Liver (tissue), 9 donors: ENCODE data around the gene BRIP1. TPM values are rescaled to one million over a fixed set of nuclear protein-coding genes. Genes with fewer than 3 reads are reported as not detected.
"Not testable (repeated sequence)": the region's sequence is repeated elsewhere in the genome, so short reads cannot be mapped to it uniquely, and the experiment has no call there.

Source experiments
- DNase-seq: peaks from one replicate; pipeline ENCODE4 v3.0.0-alpha.2; 2017; ENCODE audit warnings: low spot score
- H3K27ac ChIP-seq, 2 donors: one replicate each; pipeline ENCODE4 v1.7.0; 2013; ENCODE audit warnings: inconsistent platforms in 2 of 2, low read length in 2 of 2, control low read depth in 1 of 2, low read depth in 1 of 2, mild to moderate bottlenecking in 1 of 2
- H3K27me3 ChIP-seq, 4 donors: one replicate each; pipeline versions ENCODE4 v1.6.1 to v1.7.0; 2013; ENCODE audit warnings: low read length in 3 of 4, inconsistent platforms in 1 of 4, mild to moderate bottlenecking in 1 of 4, moderate library complexity in 1 of 4; ENCODE audit not compliant: control insufficient read depth in 4 of 4, insufficient read depth in 4 of 4
- H3K36me3 ChIP-seq, 4 donors: one replicate each; pipeline versions ENCODE4 v1.6.1 to v1.7.0; 2013; ENCODE audit warnings: low read length in 3 of 4, mild to moderate bottlenecking in 3 of 4, low read depth in 1 of 4, moderate library complexity in 1 of 4; ENCODE audit not compliant: control insufficient read depth in 4 of 4, insufficient read depth in 3 of 4
- H3K4me1 ChIP-seq, 4 donors: one replicate each; pipeline versions ENCODE4 v1.6.1 to v1.7.0; 2013; ENCODE audit warnings: low read length in 3 of 4, mild to moderate bottlenecking in 3 of 4, moderate library complexity in 1 of 4; ENCODE audit not compliant: control insufficient read depth in 4 of 4, insufficient read depth in 4 of 4
- H3K4me3 ChIP-seq, 3 donors: one replicate each; pipeline versions ENCODE4 v1.6.1 to v1.7.0; 2013; ENCODE audit warnings: low read length in 3 of 3, control low read depth in 1 of 3, low read depth in 1 of 3, mild to moderate bottlenecking in 1 of 3
- H3K9ac ChIP-seq, 2 donors: one replicate each; pipeline ENCODE4 v1.7.0; 2013; ENCODE audit warnings: low read length in 2 of 2, mild to moderate bottlenecking in 2 of 2, moderate library complexity in 2 of 2, control low read depth in 1 of 2, low read depth in 1 of 2
- H3K9me3 ChIP-seq, 4 donors: one replicate each; pipeline versions ENCODE4 v1.6.1 to v1.7.0; 2013; ENCODE audit warnings: low read length in 3 of 4; ENCODE audit not compliant: control insufficient read depth in 4 of 4
- ATF3 ChIP-seq: IDR thresholded peaks from 2 replicates; pipeline ENCODE4 v1.6.1; 2016; ENCODE audit warnings: antibody characterized with exemption
- CTCF ChIP-seq: fragments of 150-350 bp; IDR thresholded peaks from 2 replicates; pipeline ENCODE4 v1.5.1; 2017; ENCODE audit warnings: improper control_type of control experiment, low read depth, low read length; ENCODE audit not compliant: missing input control
- EGR1 ChIP-seq, 2 donors: IDR thresholded peaks; 2 replicates each; pipeline ENCODE4 v1.6.1; 2016 to 2018; ENCODE audit warnings: antibody characterized with exemption in 2 of 2, low read depth in 2 of 2
- FOXA1 ChIP-seq: IDR thresholded peaks from 2 replicates; pipeline ENCODE4 v1.6.1; 2016; ENCODE audit warnings: antibody characterized with exemption
- FOXA2 ChIP-seq: IDR thresholded peaks from 2 replicates; pipeline ENCODE4 v1.6.1; 2016; ENCODE audit warnings: antibody characterized with exemption
- GABPA ChIP-seq, 2 donors: IDR thresholded peaks in 1 of 2; conservative IDR thresholded peaks in 1 of 2; 2 replicates each; pipeline ENCODE4 v1.6.1; 2016; ENCODE audit warnings: antibody characterized with exemption in 2 of 2, mild to moderate bottlenecking in 1 of 2, moderate library complexity in 1 of 2
- HNF4A ChIP-seq, 2 donors: conservative IDR thresholded peaks; 2 replicates each; pipeline ENCODE4 v1.6.1; 2016; ENCODE audit warnings: antibody characterized with exemption in 2 of 2, mild to moderate bottlenecking in 2 of 2
- HNF4G ChIP-seq: IDR thresholded peaks from 2 replicates; pipeline ENCODE4 v1.6.1; 2016; ENCODE audit warnings: antibody characterized with exemption
- JUND ChIP-seq, 2 donors: IDR thresholded peaks; 2 replicates each; pipeline ENCODE4 v1.6.1; 2016; ENCODE audit warnings: antibody characterized with exemption in 2 of 2
- MAX ChIP-seq: IDR thresholded peaks from 2 replicates; pipeline ENCODE4 v1.6.1; 2016; ENCODE audit warnings: antibody characterized with exemption
- NR2F2 ChIP-seq: IDR thresholded peaks from 2 replicates; pipeline ENCODE4 v1.6.1; 2016; ENCODE audit warnings: antibody characterized with exemption
- RAD21 ChIP-seq, 2 donors: IDR thresholded peaks; 2 replicates each; pipeline ENCODE4 v1.6.1; 2016; ENCODE audit warnings: antibody characterized with exemption in 2 of 2, mild to moderate bottlenecking in 2 of 2
- RXRA ChIP-seq, 2 donors: IDR thresholded peaks; 2 replicates each; pipeline ENCODE4 v1.6.1; 2017 to 2018; ENCODE audit warnings: antibody characterized with exemption in 2 of 2, mild to moderate bottlenecking in 1 of 2
- SP1 ChIP-seq: IDR thresholded peaks from 2 replicates; pipeline ENCODE4 v1.6.1; 2018; ENCODE audit warnings: antibody characterized with exemption, mild to moderate bottlenecking
- TAF1 ChIP-seq: conservative IDR thresholded peaks from 2 replicates; pipeline ENCODE4 v1.6.1; 2016; ENCODE audit warnings: antibody characterized with exemption, mild to moderate bottlenecking
- YY1 ChIP-seq: IDR thresholded peaks from 2 replicates; pipeline ENCODE4 v1.6.1; 2016; ENCODE audit warnings: antibody characterized with exemption, mild to moderate bottlenecking
- ZBTB33 ChIP-seq: IDR thresholded peaks from 2 replicates; pipeline ENCODE4 v1.6.1; 2016; ENCODE audit warnings: antibody characterized with exemption
- WGBS: extraction: QIAGEN DNeasy Blood & Tissue Kit; methylation state at CpG from one replicate; pipeline ENCODE4 v1.1.7; 2013; 5-methylcytosine and 5-hydroxymethylcytosine counted together
- polyA plus RNA-seq, 2 donors: library from polyadenylated mRNA; stranded (reverse) in 1 of 2; unstranded in 1 of 2; fragments of 200-250 nt in 1 of 2; fragments of >200 nt in 1 of 2; fragmentation: Nextera tagmentation in 1 of 2; extraction: Ambion mirVana in 1 of 2; gene quantifications; one replicate each; pipeline versions ENCODE4 v1.2.1 to v1.2.3, GENCODE V29; 2013 to 2015
- total RNA-seq, 2 donors: library from RNA; depleted of rRNA; stranded (reverse); fragments of >200 nt; gene quantifications; one replicate each; pipeline ENCODE4 v1.2.3, GENCODE V29; 2014
- donor health status: healthy.
- donor health status: healthy.
- donor health status: healthy.
- donor health status: healthy.
- donor health status: healthy.

Gene BRIP1
- total and polyA plus RNA-seq, 4 donors, result 0.24 to 10.3 (median 0.90) TPM

GRCh38 chr17:61862105-61862574 lies 1.2 kb downstream of the BRIP1 start:
- H3K4me3 ChIP-seq, result peak overlapping the region in 1 of 3 donors; percentile 84
- H3K27ac ChIP-seq, result no peak overlapping the region
- H3K27me3 ChIP-seq, result no peaks in the 10 kb centered on the region
- H3K4me1 ChIP-seq, result peaks cover 0 to 19% (median 10%) of the 10 kb centered on the region in 4 donors
- H3K9me3 ChIP-seq, result no peaks in the 10 kb centered on the region
- no peak for TF ChIP-seq JUND (IDR thresholded peaks at IDR 0.05)
- no peak for TF ChIP-seq EGR1 (IDR thresholded peaks at IDR 0.05; ENCODE audit: low read depth in 2 of 2)
- TF ChIP-seq NR2F2, result no peak
- TF ChIP-seq HNF4G, result no peak
- TF ChIP-seq FOXA1, result no peak
- TF ChIP-seq CTCF, result no peak
- no peak for TF ChIP-seq MAX
- no peak for TF ChIP-seq FOXA2
- H3K9ac ChIP-seq, result peak overlapping the region in 1 of 2 donors; percentile 38
- peaks cover 0 to 4% (median 0%) of the 10 kb centered on the region in 4 donors for H3K36me3 ChIP-seq
- DNase-seq, result no peak
- 32% methylated on average over 1 of the region's 1 CpG for WGBS

GRCh38 chr17:61860397-61860796 lies 2.9 kb downstream of the BRIP1 start:
- 96% methylated on average over 10 of the region's 10 CpGs for WGBS
- H3K9ac ChIP-seq, DNase-seq, H3K27ac ChIP-seq, H3K36me3 ChIP-seq, H3K9me3 ChIP-seq, H3K4me3 ChIP-seq, H3K27me3 ChIP-seq: not testable (repeated sequence)
- H3K4me1 ChIP-seq, result peaks cover 0 to 19% (median 10%) of the 10 kb centered on the region in 4 donors

GRCh38 chr17:61856035-61856434 lies 7.3 kb downstream of the BRIP1 start:
- WGBS, result 96% methylated on average over 1 of the region's 1 CpG
- TF ChIP-seq RAD21 (IDR thresholded peaks at IDR 0.05), result no peak
- no peak for TF ChIP-seq RXRA (IDR thresholded peaks at IDR 0.05)
- no peak for TF ChIP-seq NR2F2
- no peak for TF ChIP-seq TAF1
- TF ChIP-seq YY1, result no peak
- no peak for TF ChIP-seq HNF4A (conservative IDR thresholded peaks at IDR 0.05)
- TF ChIP-seq HNF4G, result no peak
- TF ChIP-seq ATF3, result no peak
- TF ChIP-seq ZBTB33, result no peak
- no peak for TF ChIP-seq SP1
- no peak for TF ChIP-seq FOXA1
- no peak for TF ChIP-seq GABPA (IDR thresholded peaks at IDR 0.05 in 1 of 2, conservative IDR thresholded peaks at IDR 0.05 in 1 of 2)
- no peak for TF ChIP-seq CTCF
- no peak for TF ChIP-seq FOXA2
- TF ChIP-seq MAX, result no peak
- no peak for TF ChIP-seq EGR1 (IDR thresholded peaks at IDR 0.05; ENCODE audit: low read depth in 2 of 2)
- no peak for TF ChIP-seq JUND (IDR thresholded peaks at IDR 0.05)

More at GRCh38 chr17:61856035-61856434, 7.3 kb downstream of the BRIP1 start:
- Histone ChIP-seq H3K36me3 (no peaks in the 10 kb centered on the region), H3K4me1 (no peaks in the 10 kb centered on the region), H3K9ac (no peak overlapping the region), H3K27ac (no peak overlapping the region), H3K27me3 (no peaks in the 10 kb centered on the region), H3K9me3 (no peaks in the 10 kb centered on the region), H3K4me3 (no peak overlapping the region)
- no peak for DNase-seq
